AG10803 (cell line): Measurements from ENCODE around the gene LIN28B.
"Not testable (repeated sequence)": the region's sequence is repeated elsewhere in the genome, so short reads cannot be mapped to it uniquely, and the experiment has no call there.

Source experiments
- DNase-seq: peaks from one replicate; pipeline ENCODE4 v3.0.0; 2010; ENCODE audit warnings: low read depth
- H3K4me3 ChIP-seq: 2 replicates; pipeline ENCODE4 v1.5.1; 2011; ENCODE audit warnings: mild to moderate bottlenecking, low read length, control low read depth
- CTCF ChIP-seq: conservative IDR thresholded peaks from 2 replicates; pipeline ENCODE4 v1.5.1; 2011; ENCODE audit warnings: mild to moderate bottlenecking, low read length, control low read depth, inconsistent platforms

Gene LIN28B

GRCh38 chr6:104949206-104949605 lies 7.7 kb upstream of the LIN28B start:
- DNase-seq = no peak
- no peak overlapping the region for H3K4me3 ChIP-seq
- TF ChIP-seq CTCF = no peak

GRCh38 chr6:104951677-104952076 lies 5.2 kb upstream of the LIN28B start:
- H3K4me3 ChIP-seq = no peak overlapping the region
- no peak for DNase-seq
- no peak for TF ChIP-seq CTCF

- H3K4me3 ChIP-seq = no peak overlapping the region
- TF ChIP-seq CTCF = no peak
- no peak for DNase-seq
Observed at GRCh38 chr6:104952911-104953399, 4.0 kb upstream of the LIN28B start.

GRCh38 chr6:104953400-104954189 lies 3.3 kb upstream of the LIN28B start:
- DNase-seq, H3K4me3 ChIP-seq: not testable (repeated sequence)

GRCh38 chr6:104954190-104954797 lies 2.6 kb upstream of the LIN28B start:
- no peak for DNase-seq
- TF ChIP-seq CTCF = no peak
- no peak overlapping the region for H3K4me3 ChIP-seq

- no peak overlapping the region for H3K4me3 ChIP-seq
- DNase-seq = no peak
- TF ChIP-seq CTCF = no peak
Observed at GRCh38 chr6:104955491-104955890, 1.4 kb upstream of the LIN28B start.

- no peak overlapping the region for H3K4me3 ChIP-seq
- TF ChIP-seq CTCF = no peak
- DNase-seq = no peak
Observed at GRCh38 chr6:104955927-104956730, 778 bp upstream of the LIN28B start.
